Astrocyte (in vitro differentiated cells and primary cell): ENCODE measurements around the gene SETD6. TPM values are rescaled to one million over a fixed set of nuclear protein-coding genes. Genes with fewer than 3 reads are reported as not detected.

Experiments
- DNase-seq: peaks from one replicate; pipeline ENCODE4 v3.0.0-alpha.2; 2010; ENCODE audit warnings: low read depth
- FAIRE-seq: peaks from 2 replicates; lab custom pipeline; 2011; peaks lifted over from hg19 to GRCh38; lab: Jason Lieb, UNC
- H2AFZ ChIP-seq: 2 replicates; pipeline ENCODE4 v1.6.0; 2012; ENCODE audit warnings: low read depth, low read length, inconsistent platforms
- H3K27ac ChIP-seq: 2 replicates; pipeline ENCODE4 v1.5.1; 2011; ENCODE audit warnings: low read depth, low read length, inconsistent platforms
- H3K27me3 ChIP-seq: 2 replicates; pipeline ENCODE4 v1.6.0; 2011; ENCODE audit warnings: low read length, inconsistent platforms; ENCODE audit not compliant: insufficient read depth
- H3K36me3 ChIP-seq: 2 replicates; pipeline ENCODE4 v1.5.1; 2011; ENCODE audit warnings: low read length, inconsistent platforms; ENCODE audit not compliant: insufficient read depth
- H3K4me1 ChIP-seq: 2 replicates; pipeline ENCODE4 v1.5.1; 2011; ENCODE audit warnings: low read length, inconsistent platforms; ENCODE audit not compliant: insufficient read depth
- H3K4me2 ChIP-seq: 2 replicates; pipeline ENCODE4 v1.6.0; 2012; ENCODE audit warnings: low read length, inconsistent platforms
- H3K4me3 ChIP-seq: 2 replicates; pipeline ENCODE4 v1.5.1; 2011; ENCODE audit warnings: low read depth, mild to moderate bottlenecking, low read length, inconsistent platforms; ENCODE audit not compliant: insufficient read depth
- H3K79me2 ChIP-seq: 2 replicates; pipeline ENCODE4 v1.6.0; 2012; ENCODE audit warnings: mild to moderate bottlenecking, low read length, inconsistent platforms; ENCODE audit not compliant: insufficient read depth
- H3K9ac ChIP-seq: 2 replicates; pipeline ENCODE4 v1.6.0; 2012; ENCODE audit warnings: mild to moderate bottlenecking, low read length, inconsistent platforms
- H3K9me3 ChIP-seq: 2 replicates; pipeline ENCODE4 v1.5.1; 2012; ENCODE audit warnings: low read depth, mild to moderate bottlenecking, low read length, inconsistent platforms; ENCODE audit not compliant: insufficient read depth
- H4K20me1 ChIP-seq: 2 replicates; pipeline ENCODE4 v1.6.0; 2012; ENCODE audit warnings: low read length, inconsistent platforms; ENCODE audit not compliant: insufficient read depth
- H3K27ac Mint-ChIP-seq: one replicate; pipeline ENCODE4 v1.8.0; 2021; ENCODE audit warnings: mild to moderate bottlenecking, mixed read lengths; ENCODE audit not compliant: unreplicated experiment
- H3K27me3 Mint-ChIP-seq: one replicate; pipeline ENCODE4 v1.8.0; 2021; ENCODE audit warnings: low read depth, mixed read lengths; ENCODE audit not compliant: unreplicated experiment
- H3K36me3 Mint-ChIP-seq: one replicate; pipeline ENCODE4 v1.8.0; 2021; ENCODE audit warnings: low read depth, mixed read lengths; ENCODE audit not compliant: unreplicated experiment
- H3K4me1 Mint-ChIP-seq: one replicate; pipeline ENCODE4 v1.8.0; 2021; ENCODE audit warnings: low read depth, mixed read lengths; ENCODE audit not compliant: unreplicated experiment
- H3K4me3 Mint-ChIP-seq: one replicate; pipeline ENCODE4 v1.8.0; 2021; ENCODE audit warnings: mild to moderate bottlenecking, moderate library complexity, mixed read lengths; ENCODE audit not compliant: unreplicated experiment
- H3K9me3 Mint-ChIP-seq: one replicate; pipeline ENCODE4 v1.8.0; 2021; ENCODE audit warnings: mild to moderate bottlenecking, mixed read lengths; ENCODE audit not compliant: unreplicated experiment
- EZH2 ChIP-seq: IDR thresholded peaks from 2 replicates; pipeline ENCODE4 v1.6.1; 2012; ENCODE audit warnings: mild to moderate bottlenecking, low read length, inconsistent platforms; ENCODE audit not compliant: insufficient read depth
- total RNA-seq: library from RNA; stranded (reverse); gene quantifications from 2 replicates; pipeline ENCODE4 v1.2.1, GENCODE V29; 2021
- TF ChIP-seq, protein P1 (sequence below): IDR thresholded peaks from 2 replicates; pipeline ENCODE4 v1.5.1; 2011; ENCODE audit warnings: low read depth, mild to moderate bottlenecking, inconsistent platforms, low read length, moderate library complexity; ENCODE audit not compliant: insufficient read depth

SETD6 gene
- total RNA-seq, 1 donor from 2014 or later: 6.7 TPM

DNA sequence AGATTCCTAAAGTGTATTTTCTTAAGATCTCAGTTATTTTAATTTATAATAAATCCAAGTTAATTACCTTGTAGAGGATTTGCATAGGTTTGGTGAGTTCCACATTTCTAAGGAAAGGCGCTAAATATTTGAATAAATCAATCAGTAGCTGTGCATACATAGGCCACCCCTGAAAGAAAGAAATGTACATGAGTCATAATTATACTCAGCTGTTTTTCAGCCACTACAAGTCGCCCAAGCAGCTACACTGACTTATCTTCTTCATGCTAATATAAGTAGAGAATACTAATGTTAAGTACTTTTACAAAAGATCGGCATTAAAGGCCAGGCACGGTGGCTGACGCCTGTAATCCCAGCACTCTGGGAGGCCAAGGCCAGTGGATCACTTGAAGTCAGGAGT lies 14.9 kb downstream of the SETD6 start:
- no peak for FAIRE-seq
- TF ChIP-seq, protein P1, sequence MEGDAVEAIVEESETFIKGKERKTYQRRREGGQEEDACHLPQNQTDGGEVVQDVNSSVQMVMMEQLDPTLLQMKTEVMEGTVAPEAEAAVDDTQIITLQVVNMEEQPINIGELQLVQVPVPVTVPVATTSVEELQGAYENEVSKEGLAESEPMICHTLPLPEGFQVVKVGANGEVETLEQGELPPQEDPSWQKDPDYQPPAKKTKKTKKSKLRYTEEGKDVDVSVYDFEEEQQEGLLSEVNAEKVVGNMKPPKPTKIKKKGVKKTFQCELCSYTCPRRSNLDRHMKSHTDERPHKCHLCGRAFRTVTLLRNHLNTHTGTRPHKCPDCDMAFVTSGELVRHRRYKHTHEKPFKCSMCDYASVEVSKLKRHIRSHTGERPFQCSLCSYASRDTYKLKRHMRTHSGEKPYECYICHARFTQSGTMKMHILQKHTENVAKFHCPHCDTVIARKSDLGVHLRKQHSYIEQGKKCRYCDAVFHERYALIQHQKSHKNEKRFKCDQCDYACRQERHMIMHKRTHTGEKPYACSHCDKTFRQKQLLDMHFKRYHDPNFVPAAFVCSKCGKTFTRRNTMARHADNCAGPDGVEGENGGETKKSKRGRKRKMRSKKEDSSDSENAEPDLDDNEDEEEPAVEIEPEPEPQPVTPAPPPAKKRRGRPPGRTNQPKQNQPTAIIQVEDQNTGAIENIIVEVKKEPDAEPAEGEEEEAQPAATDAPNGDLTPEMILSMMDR: no peak
- no peak for TF ChIP-seq EZH2
- peaks cover 65% of the 10 kb centered on the region for H3K36me3 ChIP-seq
- H3K27me3 ChIP-seq: no peaks in the 10 kb centered on the region
- H3K79me2 ChIP-seq: no peaks in the 10 kb centered on the region
- H3K4me2 ChIP-seq: no peak overlapping the region
- Mint-ChIP-seq H3K27ac (no peak overlapping the region), H3K4me3 (no peak overlapping the region), H3K36me3 (peaks cover 10% of the 10 kb centered on the region), H3K27me3 (no peaks in the 10 kb centered on the region), H3K4me1 (peaks cover 2% of the 10 kb centered on the region), H3K9me3 (no peaks in the 10 kb centered on the region)
- H3K9ac ChIP-seq: no peak overlapping the region
- no peaks in the 10 kb centered on the region for H3K4me1 ChIP-seq
- H2AFZ ChIP-seq: no peak overlapping the region
- DNase-seq: no peak
- H4K20me1 ChIP-seq: peaks cover 7% of the 10 kb centered on the region
- H3K27ac ChIP-seq: no peak overlapping the region
- H3K9me3 ChIP-seq: no peaks in the 10 kb centered on the region
- no peak overlapping the region for H3K4me3 ChIP-seq

DNA sequence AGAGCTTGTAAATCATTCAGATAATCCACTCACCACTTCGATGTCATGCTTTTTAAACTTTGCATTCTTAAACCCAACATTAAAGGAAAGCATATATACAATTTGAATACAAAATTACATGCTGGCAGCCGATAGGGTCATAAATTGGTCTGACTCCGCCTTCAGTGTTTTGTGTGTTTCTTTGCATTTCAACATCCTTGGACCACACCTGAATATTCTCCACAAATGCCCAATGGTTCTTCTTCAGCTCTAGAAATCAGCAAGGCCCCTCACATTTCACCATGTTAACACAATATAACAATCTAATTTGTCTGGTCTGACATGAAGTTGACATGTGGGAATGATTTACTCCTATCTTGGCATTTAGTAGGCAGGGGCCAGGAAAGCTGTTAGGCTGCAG lies 17.1 kb downstream of the SETD6 start:
- H3K36me3 Mint-ChIP-seq: peaks cover 10% of the 10 kb centered on the region
- H3K4me3 Mint-ChIP-seq: no peak overlapping the region
- peaks cover 2% of the 10 kb centered on the region for H3K4me1 Mint-ChIP-seq
- no peak overlapping the region for H3K4me2 ChIP-seq
- H3K9me3 Mint-ChIP-seq: no peaks in the 10 kb centered on the region
- H3K27me3 ChIP-seq: no peaks in the 10 kb centered on the region
- H3K79me2 ChIP-seq: no peaks in the 10 kb centered on the region
- peaks cover 5% of the 10 kb centered on the region for H4K20me1 ChIP-seq
- no peak for DNase-seq
- no peak for FAIRE-seq
- no peak overlapping the region for H3K4me3 ChIP-seq
- H2AFZ ChIP-seq: no peak overlapping the region
- no peaks in the 10 kb centered on the region for H3K27me3 Mint-ChIP-seq
- H3K36me3 ChIP-seq: peaks cover 76% of the 10 kb centered on the region
- H3K9me3 ChIP-seq: no peaks in the 10 kb centered on the region
- no peak overlapping the region for H3K9ac ChIP-seq
- H3K4me1 ChIP-seq: no peaks in the 10 kb centered on the region
- no peak for TF ChIP-seq EZH2
- TF ChIP-seq, protein P1: no peak
- H3K27ac ChIP-seq: no peak overlapping the region
- no peak overlapping the region for H3K27ac Mint-ChIP-seq

DNA sequence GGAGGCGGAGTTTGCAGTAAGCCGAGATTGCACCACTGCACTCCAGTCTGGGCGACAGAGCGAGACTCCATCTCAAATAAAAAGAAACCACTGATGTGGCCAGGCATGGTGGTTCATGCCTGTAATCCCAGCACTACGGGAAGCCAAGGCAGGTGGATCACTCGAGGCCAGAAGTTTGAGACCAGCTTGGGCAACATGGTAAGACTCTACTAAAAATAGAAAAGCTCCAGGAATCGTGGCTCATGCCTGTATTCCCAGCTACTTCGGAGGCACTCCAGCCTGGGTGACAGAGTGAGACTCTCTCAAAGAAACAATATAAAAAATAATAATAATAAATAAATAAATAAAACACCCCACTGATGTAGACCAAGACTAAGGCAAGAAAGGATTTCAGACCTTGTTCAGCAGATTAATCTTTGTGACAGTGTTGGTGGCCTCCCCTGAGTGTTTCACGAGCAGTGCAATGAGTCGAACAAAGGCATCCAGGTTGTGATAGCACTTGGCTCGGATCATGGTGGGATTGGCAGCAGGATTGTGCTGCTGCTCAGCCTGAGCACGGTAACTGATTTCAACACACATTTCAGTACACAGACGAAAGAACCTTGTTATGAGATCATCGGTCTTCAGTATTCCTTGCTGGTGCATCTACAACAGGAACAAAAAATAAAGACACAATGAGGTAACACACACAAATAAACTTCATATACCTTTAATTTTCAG lies 18.6 kb downstream of the SETD6 start:
- FAIRE-seq: no peak
- peak; percentile 10 for DNase-seq
- Histone ChIP-seq H3K9me3 (no peaks in the 10 kb centered on the region), H3K4me3 (no peak overlapping the region), H4K20me1 (peaks cover 3% of the 10 kb centered on the region), H3K27ac (no peak overlapping the region), H3K36me3 (peaks cover 77% of the 10 kb centered on the region), H2AFZ (no peak overlapping the region), H3K79me2 (no peaks in the 10 kb centered on the region), H3K4me2 (no peak overlapping the region), H3K27me3 (no peaks in the 10 kb centered on the region), H3K4me1 (no peaks in the 10 kb centered on the region), H3K9ac (no peak overlapping the region)
- Mint-ChIP-seq H3K9me3 (no peaks in the 10 kb centered on the region), H3K4me3 (no peak overlapping the region), H3K27ac (no peak overlapping the region), H3K4me1 (peaks cover 2% of the 10 kb centered on the region), H3K36me3 (peaks cover 20% of the 10 kb centered on the region), H3K27me3 (no peaks in the 10 kb centered on the region)
- TF ChIP-seq EZH2: no peak
- TF ChIP-seq, protein P1: no peak
